Nucleus accumbens (tissue), 56 donors: ENCODE data around the gene ATG4B.
A peak's percentile ranks its signal among the peaks of the same experiment; 100 is the strongest.

Experiments
- DNase-seq, 56 donors: peaks; one replicate each; lab custom pipeline; 2025; lab: John Stamatoyannopoulos, UW

ATG4B gene

DNA sequence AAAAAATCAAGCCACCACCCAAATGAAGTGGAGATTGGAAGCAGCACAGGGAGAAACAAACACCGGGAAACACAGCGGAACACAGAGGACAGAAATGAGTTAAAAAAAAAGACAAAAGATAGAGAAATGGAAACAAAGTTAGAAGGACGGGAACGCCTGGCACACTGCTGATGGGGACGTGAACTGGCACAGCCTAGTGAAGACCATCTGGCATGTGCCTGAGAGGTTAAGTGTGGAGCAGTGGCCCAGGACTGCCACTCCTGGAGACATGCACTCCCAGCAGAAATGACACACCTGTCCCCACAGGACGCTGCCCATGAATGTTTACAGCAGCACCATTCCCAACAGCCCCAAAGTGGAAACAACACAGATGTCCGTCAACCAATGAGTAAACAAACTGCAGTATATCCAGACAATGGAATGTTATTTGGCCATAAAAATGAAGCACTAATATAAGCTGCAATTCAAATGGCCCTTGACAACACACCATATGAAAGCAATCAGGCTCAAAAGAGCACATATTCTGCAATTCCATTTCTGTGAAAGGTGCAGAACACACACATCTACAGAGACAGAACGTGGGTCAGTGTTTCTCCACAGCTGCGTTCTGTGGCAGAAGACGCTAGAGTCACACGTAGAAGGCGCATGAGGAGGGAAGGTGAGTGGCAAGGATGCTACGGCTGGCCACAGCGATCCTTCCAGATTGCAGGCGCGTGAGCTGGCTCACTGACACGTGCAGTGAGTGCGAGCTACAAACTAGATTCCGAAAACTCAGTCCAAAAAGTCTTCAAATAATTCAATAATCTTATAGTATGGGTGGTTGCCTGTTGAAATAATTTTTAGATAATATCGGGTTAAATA is 25.1 kb upstream of the ATG4B start:
- no peak for DNase-seq

GRCh38 chr2:241613017-241613780 is 24.3 kb upstream of the ATG4B start:
- no peak for DNase-seq

DNA sequence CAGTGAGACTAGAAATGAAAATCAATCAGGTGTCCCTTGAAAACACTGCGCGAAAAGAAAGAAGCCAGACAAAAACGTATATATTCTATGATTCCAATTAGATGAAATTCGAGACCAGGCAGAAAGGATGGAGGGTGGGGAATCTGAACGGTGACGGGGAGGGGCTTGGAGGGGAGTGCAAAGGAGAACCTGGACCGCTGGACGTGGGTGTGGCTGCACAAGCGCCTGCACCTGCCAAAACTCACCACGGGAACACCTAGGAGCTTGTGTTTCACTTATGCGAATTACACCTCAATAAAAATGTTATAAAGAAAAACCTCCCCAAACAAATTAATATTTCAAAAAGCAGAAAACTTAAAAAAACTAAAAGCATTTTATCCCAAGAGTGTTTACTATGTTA is 22.5 kb upstream of the ATG4B start:
- DNase-seq = no peak

DNA sequence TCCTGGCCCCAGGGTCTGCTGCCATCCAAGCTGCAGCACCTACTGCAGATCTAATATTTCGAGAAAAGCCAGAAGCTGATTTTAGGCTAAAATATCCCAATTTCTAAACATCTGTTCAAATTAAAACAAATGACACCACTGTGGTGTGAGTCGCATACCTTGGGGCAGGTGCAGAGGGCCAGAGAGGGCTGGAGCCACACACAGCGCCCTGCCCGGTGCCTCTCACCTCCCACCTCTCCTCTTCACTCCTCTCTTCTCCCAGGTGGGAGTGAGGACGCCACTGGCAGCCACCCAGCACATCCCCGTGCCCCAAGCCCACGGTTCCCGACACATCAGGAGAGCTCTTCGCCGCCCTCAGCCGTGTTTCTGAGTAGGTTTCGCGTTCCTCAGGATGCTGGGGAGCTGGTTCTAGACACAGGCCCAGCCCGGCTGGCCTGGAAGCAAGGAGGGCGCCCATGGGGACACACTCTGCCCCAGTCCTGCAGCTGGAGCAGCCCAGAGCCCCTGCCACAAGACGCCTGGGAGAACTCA is 21.9 kb upstream of the ATG4B start:
- no peak for DNase-seq

GRCh38 chr2:241616168-241617125 is 21.0 kb upstream of the ATG4B start:
- DNase-seq = no peak

DNA sequence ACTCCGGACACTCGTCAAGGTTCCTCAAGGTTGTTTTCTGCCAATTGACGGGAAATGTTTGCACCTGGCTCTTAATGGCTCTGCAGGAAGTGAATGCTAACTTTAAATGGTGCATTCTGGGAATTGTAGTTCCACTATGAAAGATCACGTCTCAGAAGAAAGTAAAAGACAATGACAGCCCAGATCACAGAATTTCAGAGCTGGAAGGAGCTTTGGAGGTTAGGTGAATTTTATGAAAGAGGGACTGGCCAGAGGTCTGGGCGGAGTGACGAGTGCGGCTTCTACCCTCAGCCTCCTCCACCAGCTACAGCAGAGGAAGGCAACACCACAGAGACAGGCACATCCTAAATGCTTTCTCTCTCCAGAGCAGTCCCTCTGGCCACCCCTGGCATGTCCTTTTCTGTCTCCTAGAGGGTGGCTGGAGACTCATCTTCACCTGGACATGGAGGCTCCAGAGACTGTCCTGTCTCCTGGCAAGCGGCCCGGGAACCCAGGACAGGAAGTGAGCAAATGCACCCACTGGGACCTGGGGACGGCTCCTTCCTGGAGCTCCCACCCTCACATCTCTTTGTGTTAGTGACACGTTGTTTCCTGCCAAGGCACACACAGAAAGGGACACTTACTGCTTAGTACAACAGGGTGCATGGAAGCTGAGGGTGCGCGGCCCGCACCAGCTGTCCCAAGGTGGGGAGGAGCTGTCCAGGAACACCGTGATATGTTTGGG is 19.9 kb upstream of the ATG4B start:
- no peak for DNase-seq

DNA sequence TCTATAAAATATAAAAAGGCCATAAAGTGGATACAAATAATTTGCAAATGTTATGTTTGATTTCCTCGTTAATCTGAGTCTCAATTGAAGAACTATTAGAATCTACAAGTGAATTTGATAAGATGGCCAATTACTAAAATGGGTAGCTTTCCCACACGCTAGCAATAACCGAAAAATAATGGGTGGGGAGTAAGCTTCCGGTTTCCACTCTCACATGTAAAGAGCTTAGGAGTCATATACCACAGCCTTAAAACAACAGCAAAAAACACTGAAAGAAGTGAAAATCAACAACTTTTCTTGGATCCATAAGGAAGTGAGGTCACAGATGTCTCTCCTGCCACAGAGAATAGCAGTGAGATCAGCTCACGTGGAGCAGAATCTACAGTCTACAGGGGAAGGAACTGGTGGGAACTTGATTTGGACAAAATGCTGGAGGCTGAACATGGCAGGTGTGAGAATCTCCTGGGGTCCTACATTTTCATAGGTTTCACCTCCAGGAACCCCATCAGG is 19.1 kb upstream of the ATG4B start:
- no peak for DNase-seq

GRCh38 chr2:241618829-241619228 is 18.7 kb upstream of the ATG4B start:
- DNase-seq = no peak

DNA sequence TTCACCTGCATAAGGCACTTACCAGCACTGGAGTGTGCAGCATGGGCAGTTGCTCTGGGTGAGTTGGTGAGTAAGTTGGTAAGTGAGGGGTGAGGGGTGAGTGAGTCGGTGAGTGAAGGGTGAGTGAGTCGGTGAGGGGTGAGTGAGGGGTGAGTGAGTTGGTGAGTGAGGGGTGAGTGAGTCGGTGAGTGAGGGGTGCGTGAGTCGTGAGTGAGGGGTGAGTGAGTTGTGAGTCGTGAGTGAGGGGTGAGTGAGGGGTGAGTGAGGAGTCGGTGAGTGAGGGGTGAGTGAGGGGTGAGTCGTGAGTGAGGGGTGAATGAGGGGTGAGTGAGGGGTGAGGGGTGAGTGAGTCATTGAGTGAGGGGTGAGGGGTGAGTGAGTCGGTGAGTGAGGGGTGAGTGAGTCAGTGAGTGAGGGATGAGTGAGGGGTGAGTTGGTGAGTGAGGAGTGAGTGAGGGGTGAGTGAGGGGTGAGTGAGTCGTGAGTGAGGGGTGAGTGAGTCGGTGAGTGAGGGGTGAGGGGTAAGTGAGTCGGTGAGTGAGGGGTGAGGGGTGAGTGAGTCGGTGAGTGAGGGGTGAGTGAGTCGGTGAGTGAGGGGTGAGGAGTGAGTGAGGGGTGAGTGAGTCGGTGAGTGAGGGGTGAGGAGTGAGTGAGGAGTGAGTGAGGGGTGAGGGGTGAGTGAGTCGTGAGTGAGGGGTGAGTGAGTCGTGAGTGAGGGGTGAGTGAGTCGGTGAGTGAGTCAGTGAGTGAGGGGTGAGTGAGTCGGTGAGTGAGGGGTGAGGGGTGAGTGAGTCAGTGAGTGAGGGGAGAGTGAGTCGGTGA is 17.7 kb upstream of the ATG4B start:
- DNase-seq = no peak

DNA sequence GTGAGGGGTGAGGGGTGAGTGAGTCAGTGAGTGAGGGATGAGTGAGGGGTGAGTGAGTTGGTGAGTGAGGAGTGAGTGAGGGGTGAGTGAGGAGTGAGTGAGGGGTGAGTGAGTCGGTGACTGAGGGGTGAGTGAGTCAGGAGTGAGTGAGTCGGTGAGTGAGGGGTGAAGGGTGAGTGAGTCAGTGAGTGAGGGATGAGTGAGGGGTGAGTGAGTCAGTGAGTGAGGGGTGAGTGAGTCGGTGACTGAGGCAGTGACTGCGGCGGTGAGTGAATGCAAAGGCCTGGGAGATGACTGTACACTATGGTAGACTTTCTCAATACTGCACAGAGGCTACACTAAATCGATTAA is 17.1 kb upstream of the ATG4B start:
- DNase-seq = no peak

- DNase-seq = no peak
These were observed 9.8 kb upstream of the ATG4B start for GRCh38 chr2:241627675-241628074.

GRCh38 chr2:241629762-241630435 is 7.6 kb upstream of the ATG4B start:
- peak in 2 of 56 donors; percentile 14 to 29 for DNase-seq

GRCh38 chr2:241632478-241633325 is 4.8 kb upstream of the ATG4B start:
- DNase-seq = no peak

GRCh38 chr2:241633561-241633960 is 3.9 kb upstream of the ATG4B start:
- DNase-seq = no peak

DNA sequence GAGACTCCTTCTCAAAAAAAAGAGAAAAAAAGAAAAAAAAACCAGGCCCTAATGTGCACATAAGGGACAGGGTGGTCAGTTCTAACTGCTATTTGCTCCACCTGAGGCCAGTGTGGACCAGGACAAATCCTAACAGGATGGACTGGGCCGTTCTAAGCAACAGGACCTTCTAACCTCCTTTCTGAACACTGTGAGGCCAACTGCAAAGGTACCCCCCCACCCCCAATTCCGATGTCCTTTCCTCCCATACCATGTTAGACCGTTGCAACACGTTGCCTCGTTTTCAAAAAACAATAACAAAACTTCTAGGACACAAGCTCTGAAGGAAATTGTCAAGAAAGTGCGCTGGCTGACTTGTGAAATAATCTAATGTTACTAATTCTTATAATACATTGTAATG is 1.7 kb upstream of the ATG4B start:
- DNase-seq = no peak

DNA sequence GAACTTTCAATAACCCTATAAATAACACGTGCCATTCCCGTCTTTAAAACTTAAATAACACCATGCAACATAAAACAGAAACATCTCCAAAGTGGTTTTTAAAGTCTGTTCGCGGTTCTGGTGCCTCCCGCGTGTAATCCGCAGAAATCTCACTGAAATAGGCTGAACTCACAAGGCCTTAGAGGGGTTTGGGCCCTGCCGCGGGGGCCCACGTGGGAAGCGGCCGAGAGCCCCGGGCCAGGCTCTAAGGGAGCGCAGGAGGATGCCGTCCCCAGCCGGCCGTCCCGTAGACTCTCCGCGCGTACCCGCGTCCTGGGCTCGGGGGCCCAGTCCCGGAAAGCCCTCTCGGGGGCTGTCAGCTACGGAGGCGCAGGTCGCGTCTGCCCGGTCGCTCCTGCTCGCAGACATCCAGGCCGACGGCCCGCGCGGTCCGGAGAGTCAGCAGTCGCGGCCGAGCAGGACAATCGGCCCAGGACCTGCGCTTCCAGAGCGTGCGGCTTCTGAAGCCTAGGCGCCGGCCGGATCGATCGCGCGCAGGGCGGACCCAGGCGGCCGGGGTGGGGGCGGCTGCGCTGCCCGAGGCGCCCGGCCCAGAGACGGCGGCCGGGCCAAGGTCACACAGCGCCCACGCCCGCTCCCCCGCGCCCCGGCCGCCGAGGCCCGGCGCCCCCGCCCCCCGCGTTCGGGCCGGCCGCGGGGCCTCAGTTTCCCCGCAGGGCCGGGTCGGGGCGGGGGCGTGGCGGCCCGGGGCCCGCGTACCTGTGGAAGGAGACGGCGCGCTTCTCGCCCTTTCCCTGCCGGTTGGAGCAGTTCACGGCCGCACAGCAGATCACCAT is 1.1 kb upstream of the ATG4B start:
- peak in 10 of 56 donors; percentile 13 to 61 (median 28) for DNase-seq
